ENCODE results near the gene ARFIP1. TPM values are rescaled to one million over a fixed set of nuclear protein-coding genes. Genes with fewer than 3 reads are reported as not detected.
"Not testable (repeated sequence)": the region's sequence is repeated elsewhere in the genome, so short reads cannot be mapped to it uniquely, and the experiment has no call there.

The ARFIP1 gene
- total RNA-seq, result 37.6 and 40.7 TPM in 2 replicates

- DNase-seq (ENCODE audit: low read depth, low spot score), result peak; percentile 81
Measured at GRCh38 chr4:152779513-152780266, at the start of gene ARFIP1, which contains the start of gene TIGD4. TSS of gene ARFIP1 (plus strand) at chr4:152779954. CDS start at chr4:152829634, 49,680 bp downstream. TSS of gene TIGD4 (minus strand) at chr4:152779730. CDS start at chr4:152771004, 8,726 bp downstream.

- no peak for DNase-seq (ENCODE audit: low read depth, low spot score)
Measured at GRCh38 chr4:152731997-152732396, 47.8 kb upstream of the ARFIP1 start.

GRCh38 chr4:152734015-152734698 is 45.6 kb upstream of the ARFIP1 start:
- DNase-seq (ENCODE audit: low read depth, low spot score), result no peak

GRCh38 chr4:152734699-152735050 is 45.1 kb upstream of the ARFIP1 start:
- no peak for DNase-seq (ENCODE audit: low read depth, low spot score)

GRCh38 chr4:152735396-152735859 is 44.3 kb upstream of the ARFIP1 start:
- DNase-seq (ENCODE audit: low read depth, low spot score), result no peak

GRCh38 chr4:152735906-152736305 is 43.8 kb upstream of the ARFIP1 start:
- no peak for DNase-seq (ENCODE audit: low read depth, low spot score)

GRCh38 chr4:152738827-152739226 is 40.9 kb upstream of the ARFIP1 start:
- DNase-seq (ENCODE audit: low read depth, low spot score), result no peak

- no peak for DNase-seq (ENCODE audit: low read depth, low spot score)
Measured at GRCh38 chr4:152747444-152747843, 32.3 kb upstream of the ARFIP1 start.

- no peak for DNase-seq (ENCODE audit: low read depth, low spot score)
Measured at GRCh38 chr4:152748619-152749018, 31.1 kb upstream of the ARFIP1 start.

GRCh38 chr4:152763796-152764195 is 16.0 kb upstream of the ARFIP1 start:
- no peak for DNase-seq (ENCODE audit: low read depth, low spot score)

- DNase-seq (ENCODE audit: low read depth, low spot score), result not testable (repeated sequence)
Measured at GRCh38 chr4:152765069-152765737, 14.6 kb upstream of the ARFIP1 start.

GRCh38 chr4:152771741-152772533 is 7.8 kb upstream of the ARFIP1 start:
- DNase-seq (ENCODE audit: low read depth, low spot score), result no peak

- no peak for DNase-seq (ENCODE audit: low read depth, low spot score)
Measured at GRCh38 chr4:152773339-152773738, 6.4 kb upstream of the ARFIP1 start.

GRCh38 chr4:152773953-152774352 is 5.8 kb upstream of the ARFIP1 start:
- DNase-seq (ENCODE audit: low read depth, low spot score), result no peak

GRCh38 chr4:152776352-152776751 is 3.4 kb upstream of the ARFIP1 start:
- no peak for DNase-seq (ENCODE audit: low read depth, low spot score)

GRCh38 chr4:152777488-152777887 is 2.3 kb upstream of the ARFIP1 start:
- DNase-seq (ENCODE audit: low read depth, low spot score), result no peak

GRCh38 chr4:152778656-152779512 is 870 bp upstream of the ARFIP1 start:
- no peak for DNase-seq (ENCODE audit: low read depth, low spot score)

- DNase-seq (ENCODE audit: low read depth, low spot score), result no peak
Measured at GRCh38 chr4:152780267-152780778, 569 bp downstream of the ARFIP1 start.

- no peak for DNase-seq (ENCODE audit: low read depth, low spot score)
Measured at GRCh38 chr4:152784490-152785350, 5.0 kb downstream of the ARFIP1 start.
